GM12878 (cell line): ENCODE data around the gene PREX1.

Experiments used
- ASH2L ChIP-seq: fragments of 300-600, 200-600 bp; sonication (generic); IDR thresholded peaks from 2 replicates; pipeline ENCODE4 v1.6.1; 2017; ENCODE audit warnings: low read depth, mild to moderate bottlenecking, borderline replicate concordance
- CTCF ChIP-seq, 3 experiments: IDR thresholded peaks in 2 of 3; conservative IDR thresholded peaks in 1 of 3; 2 replicates each; pipeline ENCODE4 v1.5.1; 2011; ENCODE audit warnings: low read depth in 3 of 3, low read length in 3 of 3, mild to moderate bottlenecking in 3 of 3, control low read depth in 2 of 3, moderate library complexity in 2 of 3, inconsistent platforms in 1 of 3, mixed read lengths in 1 of 3; ENCODE audit not compliant: control insufficient read depth in 2 of 3, insufficient read depth in 1 of 3; ENCODE audit errors: extremely low read depth in 1 of 3
- ETV6 ChIP-seq, 2 experiments: fragments of 450-650 bp in 1 of 2; IDR thresholded peaks in 1 of 2; conservative IDR thresholded peaks in 1 of 2; 2 replicates each; pipeline ENCODE4 v1.6.1; 2014; ENCODE audit warnings: antibody characterized with exemption in 1 of 2, borderline replicate concordance in 1 of 2, low read depth in 1 of 2, mild to moderate bottlenecking in 1 of 2, moderate library complexity in 1 of 2
- EZH2 ChIP-seq: IDR thresholded peaks from 2 replicates; pipeline ENCODE4 v1.6.1; 2012; ENCODE audit warnings: low read depth, mild to moderate bottlenecking, control low read depth, inconsistent platforms, low read length, borderline replicate concordance; ENCODE audit not compliant: control insufficient read depth
- MYC ChIP-seq: IDR thresholded peaks from 2 replicates; pipeline ENCODE4 v1.6.1; 2011; ENCODE audit warnings: mild to moderate bottlenecking, low read length, moderate library complexity, inconsistent platforms; ENCODE audit not compliant: insufficient read depth, insufficient replicate concordance, insufficient read length, severe bottlenecking
- NFYB ChIP-seq: IDR thresholded peaks from 2 replicates; pipeline ENCODE4 v1.6.1; 2011; ENCODE audit warnings: low read depth, mild to moderate bottlenecking, low read length, improper control_type of control experiment, moderate library complexity; ENCODE audit not compliant: insufficient read depth
- POLR2AphosphoS5 ChIP-seq: IDR thresholded peaks from 2 replicates; pipeline ENCODE4 v1.6.1; 2011; ENCODE audit warnings: mild to moderate bottlenecking, low read length, inconsistent platforms
- YBX1 ChIP-seq: fragments of 450-650 bp; IDR thresholded peaks from 2 replicates; pipeline ENCODE4 v1.6.1; 2016; ENCODE audit warnings: antibody characterized with exemption
- ZZZ3 ChIP-seq: IDR thresholded peaks from 2 replicates; pipeline ENCODE4 v1.6.1; 2011; ENCODE audit warnings: low read depth; ENCODE audit not compliant: control insufficient read depth, insufficient read length
- TF ChIP-seq, protein P1 (sequence below): IDR thresholded peaks from 2 replicates; pipeline ENCODE4 v1.6.1; 2012; ENCODE audit warnings: mild to moderate bottlenecking, low read depth, low read length
- TF ChIP-seq, protein P2 (sequence below): IDR thresholded peaks from 2 replicates; pipeline ENCODE4 v1.6.1; 2011; ENCODE audit warnings: low read depth, low read length, improper control_type of control experiment, borderline replicate concordance
- TF ChIP-seq, protein P3 (sequence below): fragments of 450-650 bp; conservative IDR thresholded peaks from 2 replicates; pipeline ENCODE4 v1.6.1; 2017; ENCODE audit warnings: mild to moderate bottlenecking, moderate library complexity

GRCh38 chr20:48849299-48849698, 21.5 kb upstream of the PREX1 start:
- TF ChIP-seq CTCF (IDR thresholded peaks at IDR 0.05 in 2 of 3, conservative IDR thresholded peaks at IDR 0.05 in 1 of 3; ENCODE audit: control insufficient read depth in 2 of 3, extremely low read depth in 1 of 3, insufficient read depth in 1 of 3, low read depth in 3 of 3, low read length in 3 of 3) (no peak), ZZZ3 (no peak), ETV6 (conservative IDR thresholded peaks at IDR 0.05 in 1 of 2, IDR thresholded peaks at IDR 0.05 in 1 of 2; ENCODE audit: borderline replicate concordance in 1 of 2, low read depth in 1 of 2) (no peak), YBX1 (no peak), ASH2L (no peak), POLR2AphosphoS5 (no peak), MYC (no peak), NFYB (no peak), EZH2 (no peak)
- TF ChIP-seq, protein P1, sequence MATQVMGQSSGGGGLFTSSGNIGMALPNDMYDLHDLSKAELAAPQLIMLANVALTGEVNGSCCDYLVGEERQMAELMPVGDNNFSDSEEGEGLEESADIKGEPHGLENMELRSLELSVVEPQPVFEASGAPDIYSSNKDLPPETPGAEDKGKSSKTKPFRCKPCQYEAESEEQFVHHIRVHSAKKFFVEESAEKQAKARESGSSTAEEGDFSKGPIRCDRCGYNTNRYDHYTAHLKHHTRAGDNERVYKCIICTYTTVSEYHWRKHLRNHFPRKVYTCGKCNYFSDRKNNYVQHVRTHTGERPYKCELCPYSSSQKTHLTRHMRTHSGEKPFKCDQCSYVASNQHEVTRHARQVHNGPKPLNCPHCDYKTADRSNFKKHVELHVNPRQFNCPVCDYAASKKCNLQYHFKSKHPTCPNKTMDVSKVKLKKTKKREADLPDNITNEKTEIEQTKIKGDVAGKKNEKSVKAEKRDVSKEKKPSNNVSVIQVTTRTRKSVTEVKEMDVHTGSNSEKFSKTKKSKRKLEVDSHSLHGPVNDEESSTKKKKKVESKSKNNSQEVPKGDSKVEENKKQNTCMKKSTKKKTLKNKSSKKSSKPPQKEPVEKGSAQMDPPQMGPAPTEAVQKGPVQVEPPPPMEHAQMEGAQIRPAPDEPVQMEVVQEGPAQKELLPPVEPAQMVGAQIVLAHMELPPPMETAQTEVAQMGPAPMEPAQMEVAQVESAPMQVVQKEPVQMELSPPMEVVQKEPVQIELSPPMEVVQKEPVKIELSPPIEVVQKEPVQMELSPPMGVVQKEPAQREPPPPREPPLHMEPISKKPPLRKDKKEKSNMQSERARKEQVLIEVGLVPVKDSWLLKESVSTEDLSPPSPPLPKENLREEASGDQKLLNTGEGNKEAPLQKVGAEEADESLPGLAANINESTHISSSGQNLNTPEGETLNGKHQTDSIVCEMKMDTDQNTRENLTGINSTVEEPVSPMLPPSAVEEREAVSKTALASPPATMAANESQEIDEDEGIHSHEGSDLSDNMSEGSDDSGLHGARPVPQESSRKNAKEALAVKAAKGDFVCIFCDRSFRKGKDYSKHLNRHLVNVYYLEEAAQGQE, result no peak
- TF ChIP-seq, protein P2, sequence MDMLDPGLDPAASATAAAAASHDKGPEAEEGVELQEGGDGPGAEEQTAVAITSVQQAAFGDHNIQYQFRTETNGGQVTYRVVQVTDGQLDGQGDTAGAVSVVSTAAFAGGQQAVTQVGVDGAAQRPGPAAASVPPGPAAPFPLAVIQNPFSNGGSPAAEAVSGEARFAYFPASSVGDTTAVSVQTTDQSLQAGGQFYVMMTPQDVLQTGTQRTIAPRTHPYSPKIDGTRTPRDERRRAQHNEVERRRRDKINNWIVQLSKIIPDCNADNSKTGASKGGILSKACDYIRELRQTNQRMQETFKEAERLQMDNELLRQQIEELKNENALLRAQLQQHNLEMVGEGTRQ, result no peak
- TF ChIP-seq, protein P3, sequence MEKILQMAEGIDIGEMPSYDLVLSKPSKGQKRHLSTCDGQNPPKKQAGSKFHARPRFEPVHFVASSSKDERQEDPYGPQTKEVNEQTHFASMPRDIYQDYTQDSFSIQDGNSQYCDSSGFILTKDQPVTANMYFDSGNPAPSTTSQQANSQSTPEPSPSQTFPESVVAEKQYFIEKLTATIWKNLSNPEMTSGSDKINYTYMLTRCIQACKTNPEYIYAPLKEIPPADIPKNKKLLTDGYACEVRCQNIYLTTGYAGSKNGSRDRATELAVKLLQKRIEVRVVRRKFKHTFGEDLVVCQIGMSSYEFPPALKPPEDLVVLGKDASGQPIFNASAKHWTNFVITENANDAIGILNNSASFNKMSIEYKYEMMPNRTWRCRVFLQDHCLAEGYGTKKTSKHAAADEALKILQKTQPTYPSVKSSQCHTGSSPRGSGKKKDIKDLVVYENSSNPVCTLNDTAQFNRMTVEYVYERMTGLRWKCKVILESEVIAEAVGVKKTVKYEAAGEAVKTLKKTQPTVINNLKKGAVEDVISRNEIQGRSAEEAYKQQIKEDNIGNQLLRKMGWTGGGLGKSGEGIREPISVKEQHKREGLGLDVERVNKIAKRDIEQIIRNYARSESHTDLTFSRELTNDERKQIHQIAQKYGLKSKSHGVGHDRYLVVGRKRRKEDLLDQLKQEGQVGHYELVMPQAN, result no peak
